ENCODE results near the gene SVOP.
"Not testable (repeated sequence)": the region's sequence is repeated elsewhere in the genome, so short reads cannot be mapped to it uniquely, and the experiment has no call there.

Gene SVOP

GRCh38 chr12:109020796-109021380 lies at the start of gene SVOP:
Gene SVOP, minus strand, starts transcription at chr12:109021068. Its CDS starts 200 bp downstream, at chr12:109020868.
- DNase-seq: peak; percentile 14

DNA sequence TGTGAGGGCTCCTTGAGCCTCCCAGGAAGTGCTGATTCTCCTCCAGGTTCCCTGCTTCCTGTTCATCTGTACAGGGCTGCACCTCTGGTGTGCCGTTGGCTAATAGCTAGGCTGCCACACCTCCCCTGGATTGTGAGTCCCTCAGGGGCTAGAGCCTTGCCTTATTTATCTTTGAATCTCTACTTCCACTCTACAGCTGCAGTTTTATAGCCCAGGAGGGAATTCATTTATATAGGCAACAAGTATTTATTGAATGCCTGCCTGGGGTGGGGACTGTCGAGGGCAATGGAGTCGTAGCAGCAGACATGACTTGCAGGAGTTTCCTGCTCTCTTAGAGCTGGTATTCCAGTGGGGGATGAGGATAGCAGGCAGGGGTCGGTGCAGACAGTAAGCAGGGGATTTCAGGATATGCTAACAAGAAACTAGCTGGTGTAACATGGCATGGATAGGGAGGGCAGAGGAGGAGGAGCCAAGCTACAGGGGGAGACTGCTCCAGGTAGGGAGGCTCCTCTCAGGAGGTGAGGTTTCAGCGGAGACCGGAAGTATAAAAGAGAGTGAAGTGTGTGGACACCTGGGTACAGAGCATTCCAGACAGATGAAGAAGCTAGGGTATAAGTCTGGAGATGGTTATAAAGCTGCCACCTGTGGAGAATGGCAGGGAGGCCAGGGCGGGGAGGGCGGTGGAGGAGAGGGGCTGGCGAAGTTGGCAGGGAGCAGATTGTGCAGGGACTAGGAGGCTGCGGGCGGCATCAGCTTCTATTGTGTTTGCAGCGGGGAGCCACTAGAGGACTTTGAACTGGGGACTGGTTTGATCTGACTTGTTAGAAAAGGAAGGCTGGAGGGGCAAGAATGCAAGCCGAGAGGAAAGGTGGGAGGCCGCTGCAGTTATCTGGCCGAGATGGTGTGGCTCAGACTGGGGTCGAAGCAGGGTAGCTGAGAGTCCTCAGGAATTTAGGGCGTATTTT lies 48.7 kb upstream of the SVOP start:
- no peak for DNase-seq

DNA sequence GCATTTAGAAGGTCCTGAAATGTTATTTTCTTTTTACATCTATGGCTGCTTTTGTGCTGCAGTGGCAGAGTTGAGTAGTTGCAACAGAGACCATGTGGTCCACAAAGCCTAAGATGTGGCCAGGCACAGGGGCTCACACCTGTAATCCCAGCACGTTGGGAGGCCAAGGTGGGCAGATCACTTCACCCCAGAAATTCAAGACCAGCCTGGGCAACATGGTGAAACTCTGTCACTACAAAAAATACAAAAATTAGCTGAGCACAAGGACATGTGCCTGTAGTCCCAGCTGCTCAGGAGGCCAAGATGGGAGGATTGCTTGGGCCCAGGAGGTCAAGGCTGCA lies 45.0 kb upstream of the SVOP start:
- no peak for DNase-seq

DNA sequence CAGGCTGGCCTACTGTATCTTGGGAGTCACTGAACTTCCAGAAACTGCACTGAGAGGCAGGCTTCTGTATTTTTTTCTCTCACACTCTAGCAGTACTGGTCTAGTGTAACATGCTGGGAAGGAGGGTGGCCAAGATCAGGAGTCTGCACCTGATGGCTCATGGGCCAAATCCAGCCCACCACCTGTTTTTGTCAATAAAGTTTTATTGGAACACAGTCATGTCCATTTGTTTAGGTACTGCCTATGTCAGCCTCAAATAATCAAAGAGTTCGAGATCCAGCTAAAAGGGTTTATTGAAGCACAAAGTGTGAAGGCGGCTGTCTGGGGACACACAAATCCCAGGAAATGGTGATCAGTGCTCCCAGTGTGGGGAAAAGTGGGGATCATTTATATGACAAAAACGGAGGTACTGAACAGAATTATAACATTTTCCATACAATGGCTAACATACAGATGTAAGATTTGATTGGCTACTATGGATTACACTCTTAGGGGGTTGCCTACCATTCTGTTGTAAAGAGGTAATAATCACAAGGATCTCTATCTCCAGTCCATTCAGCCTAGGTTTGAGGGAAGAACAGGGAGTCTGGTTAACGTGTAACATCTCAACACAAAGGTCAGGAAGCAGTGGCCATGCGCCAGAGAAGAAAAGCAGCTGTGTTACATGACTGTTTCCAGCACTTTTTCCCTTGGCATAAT lies 44.4 kb upstream of the SVOP start:
- no peak for DNase-seq

GRCh38 chr12:109064143-109064542 lies 43.3 kb upstream of the SVOP start:
- DNase-seq: no peak

DNA sequence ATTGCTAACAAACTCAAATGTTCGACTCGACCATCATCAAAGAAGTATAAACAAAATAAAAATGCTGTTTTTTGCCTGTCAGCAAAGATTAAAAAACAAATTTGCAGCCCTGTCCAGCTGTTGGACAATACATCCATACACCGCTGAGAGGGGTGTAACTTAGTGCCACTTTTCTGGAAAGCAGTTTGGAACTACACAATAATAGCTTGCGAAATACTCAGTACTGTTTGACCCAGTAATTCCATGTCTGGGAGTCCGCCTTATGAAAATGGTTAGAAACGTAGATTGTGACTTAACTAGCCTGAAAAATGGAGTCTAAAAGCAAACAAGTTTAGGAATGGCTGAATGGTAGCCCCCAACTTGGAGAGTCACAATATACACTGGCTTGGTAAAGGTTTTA lies 37.9 kb upstream of the SVOP start:
- DNase-seq: no peak

DNA sequence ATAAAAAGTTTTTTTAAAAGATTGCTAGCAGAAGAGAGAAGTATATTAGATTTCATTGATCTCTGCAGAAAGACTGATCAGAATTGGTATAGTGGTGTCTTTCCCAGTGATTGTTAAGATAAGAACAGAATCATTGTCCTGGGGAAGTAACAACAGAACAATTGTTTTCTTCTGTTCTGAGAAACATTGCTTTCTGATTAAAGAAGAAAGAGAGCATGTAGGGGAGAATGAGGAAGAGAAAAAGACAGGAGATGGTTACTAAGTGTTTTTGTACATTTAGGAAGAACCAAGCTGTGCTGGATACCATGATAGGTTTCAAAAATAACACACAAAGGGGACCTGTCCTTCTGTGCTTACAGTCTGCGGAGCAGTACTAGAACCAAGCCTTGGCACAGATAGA lies 36.5 kb upstream of the SVOP start:
- DNase-seq: no peak

GRCh38 chr12:109056891-109057290 lies 36.0 kb upstream of the SVOP start:
- DNase-seq: no peak

DNA sequence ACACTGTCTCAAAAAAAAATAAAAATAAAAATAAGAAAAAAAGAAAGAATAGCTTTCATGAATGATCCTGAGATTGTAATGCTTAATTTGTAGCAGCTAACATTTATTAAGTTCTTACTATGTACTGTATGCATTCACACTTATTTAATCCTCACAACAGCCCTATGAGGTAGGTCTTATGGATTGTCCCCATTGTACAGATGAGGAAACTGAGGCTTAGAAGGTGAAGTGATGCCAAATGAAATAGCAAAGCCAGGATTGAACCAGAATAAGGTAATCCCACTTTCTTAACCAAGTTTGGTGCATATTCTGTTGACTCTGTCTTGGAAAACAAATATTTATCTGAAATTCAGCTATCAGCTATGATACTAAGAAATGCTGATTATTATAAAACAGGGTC lies 33.7 kb upstream of the SVOP start:
- no peak for DNase-seq

GRCh38 chr12:109054124-109054513 lies 33.3 kb upstream of the SVOP start:
- DNase-seq: not testable (repeated sequence)

DNA sequence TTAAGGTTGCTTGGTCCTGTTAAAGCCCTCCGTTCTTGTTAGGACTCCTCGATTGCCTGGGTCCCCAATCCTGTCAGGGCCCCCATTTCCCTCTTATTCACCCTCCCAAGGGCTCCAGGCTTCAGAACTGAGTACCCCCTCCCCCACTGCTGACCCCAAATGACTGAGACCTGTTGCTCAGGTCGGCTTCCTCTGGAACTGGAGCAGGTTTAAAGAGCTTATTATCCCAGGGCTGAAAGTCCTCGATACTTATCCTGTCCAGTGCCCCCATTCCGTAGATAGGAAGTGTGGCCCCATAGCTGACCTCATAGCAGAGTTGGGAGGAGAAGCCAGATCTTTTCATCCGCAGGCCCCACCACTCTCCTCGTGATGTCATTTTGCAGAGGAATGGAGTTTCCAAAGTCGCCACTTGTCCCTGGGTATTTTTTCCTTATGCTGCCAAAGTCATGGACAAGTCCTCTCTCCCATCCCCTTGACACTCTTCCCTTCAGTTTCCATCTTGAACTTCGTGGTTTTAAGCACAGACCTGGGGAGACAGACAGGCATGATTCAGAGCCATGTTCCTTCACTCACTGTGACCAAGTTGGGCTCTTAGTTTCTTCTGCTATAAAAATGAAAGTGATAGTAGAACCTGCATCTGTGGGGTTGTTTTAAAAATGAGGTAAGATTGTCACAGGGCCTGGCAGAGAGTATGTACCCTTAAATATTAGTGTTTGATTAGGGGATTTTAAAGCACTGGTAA lies 32.7 kb upstream of the SVOP start:
- no peak for DNase-seq

- DNase-seq: peak; percentile 75
These were observed 31.8 kb upstream of the SVOP start, which contains the start of gene USP30 for GRCh38 chr12:109052414-109053323. Gene USP30, plus strand, starts transcription at chr12:109052576. Its CDS starts 103 bp downstream, at chr12:109052679.

- DNase-seq: no peak
These were observed 31.2 kb upstream of the SVOP start for GRCh38 chr12:109052097-109052413.

DNA sequence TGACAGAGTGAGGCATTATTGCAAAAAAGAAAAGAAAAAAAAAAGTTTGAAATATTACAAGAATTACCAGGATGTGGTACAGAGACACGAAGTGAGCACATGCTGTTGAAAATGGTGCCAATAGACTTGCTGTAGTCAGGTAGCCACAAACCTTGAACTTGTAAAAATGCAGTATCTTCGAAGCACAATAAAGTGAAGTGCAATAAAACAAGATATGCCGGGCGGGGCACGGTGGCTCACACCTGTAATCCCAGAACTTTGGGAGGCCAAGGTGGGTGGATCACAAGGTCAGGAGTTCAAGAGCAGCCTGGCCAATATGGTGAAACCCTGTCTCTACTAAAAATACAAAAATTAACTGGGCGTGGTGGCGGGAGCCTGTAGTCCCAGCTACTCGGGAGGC lies 28.9 kb upstream of the SVOP start:
- DNase-seq: not testable (repeated sequence)

- not testable (repeated sequence) for DNase-seq
These were observed 27.8 kb upstream of the SVOP start for GRCh38 chr12:109048706-109049105.

- DNase-seq: no peak
These were observed 26.4 kb upstream of the SVOP start for GRCh38 chr12:109047081-109047805.

DNA sequence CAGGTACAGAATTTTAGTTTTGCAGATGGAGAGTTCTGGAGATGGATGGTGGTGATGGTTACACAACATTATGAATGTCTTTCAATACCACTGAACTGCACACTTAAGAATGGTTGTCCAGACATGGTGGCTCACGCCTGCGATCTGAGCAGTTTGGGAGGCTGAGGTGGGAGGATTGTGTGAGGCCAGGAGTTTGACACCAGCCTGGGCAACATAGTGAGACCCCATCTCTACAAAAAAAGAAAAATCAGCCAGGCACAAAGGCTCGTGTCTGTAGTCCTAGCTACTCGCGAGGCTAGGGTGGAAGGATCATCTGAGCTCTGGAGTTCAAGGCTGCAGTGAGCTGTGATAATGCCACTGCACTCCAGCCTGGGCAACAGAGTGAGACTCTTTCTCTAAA lies 23.4 kb upstream of the SVOP start:
- no peak for DNase-seq

GRCh38 chr12:109036975-109037374 lies 16.1 kb upstream of the SVOP start:
- no peak for DNase-seq

DNA sequence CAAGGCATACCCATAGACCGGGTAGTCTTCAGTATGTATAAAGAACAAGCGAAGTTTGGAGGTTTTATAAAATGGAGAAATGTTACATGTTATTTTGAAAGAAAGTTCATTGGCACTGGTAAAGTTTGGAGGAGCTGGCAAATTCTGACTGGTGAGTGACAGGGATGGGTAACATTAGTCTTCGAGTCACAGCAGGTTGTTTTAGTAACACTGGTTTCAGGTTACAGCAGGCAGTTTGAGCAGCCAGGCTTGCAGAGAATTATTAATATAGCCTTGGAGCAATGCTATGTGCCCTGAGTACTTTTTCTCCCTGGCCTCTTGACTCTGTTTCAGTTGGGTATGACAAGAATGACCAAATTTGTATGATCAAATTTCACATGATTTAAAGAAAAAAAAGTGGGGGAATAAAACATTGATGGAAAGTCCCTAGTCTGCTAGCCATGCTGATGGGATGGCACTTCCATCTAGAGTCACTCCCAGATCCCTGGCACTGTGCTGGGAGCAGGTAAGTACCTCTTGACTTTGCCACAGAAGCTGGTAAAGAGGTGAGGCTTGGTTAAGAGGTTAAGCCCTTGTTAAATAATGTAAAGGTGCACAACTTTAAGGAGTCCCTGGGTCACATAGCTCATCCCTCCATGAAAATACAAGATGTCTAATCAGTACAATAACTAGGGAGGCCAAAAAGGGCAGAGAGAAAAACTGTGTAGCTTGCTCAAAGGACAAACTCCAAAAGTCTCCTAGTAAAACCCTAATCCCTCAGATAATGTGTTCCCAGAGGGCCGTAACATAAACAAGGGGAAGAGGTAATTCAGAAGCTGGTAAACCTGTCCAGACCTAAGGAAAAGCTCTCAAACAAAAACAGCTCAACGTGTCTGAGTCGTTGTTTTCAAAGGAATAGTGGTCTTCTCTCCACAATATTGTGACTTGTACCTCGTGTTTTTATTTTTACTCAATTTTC lies 12.7 kb upstream of the SVOP start:
- DNase-seq: no peak

DNA sequence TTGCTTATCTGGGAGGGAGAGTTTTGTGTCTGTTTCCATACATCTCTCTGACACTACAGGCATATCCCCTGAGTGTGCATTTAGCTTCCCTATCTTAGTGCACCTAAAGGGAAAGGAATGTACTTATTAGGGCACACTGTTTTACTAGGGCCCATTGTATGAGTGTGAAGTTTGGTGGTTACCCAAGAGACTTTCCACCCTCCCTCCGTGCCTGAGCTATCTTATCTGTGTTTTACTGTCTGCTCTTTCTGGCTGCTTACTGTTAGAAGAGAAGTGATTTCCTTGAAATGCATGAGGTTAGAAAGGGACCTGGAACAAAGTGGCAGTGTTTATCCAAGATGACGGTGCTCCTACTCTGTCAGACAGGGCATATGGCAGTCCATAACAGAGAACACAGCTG lies 8.5 kb upstream of the SVOP start:
- no peak for DNase-seq

All from T1000 (cell line).